Left colon (tissue), 2 donors: ENCODE results near the gene SEC22C. TPM values are rescaled to one million over a fixed set of nuclear protein-coding genes. Genes with fewer than 3 reads are reported as not detected.
"Not testable (repeated sequence)": the region's sequence is repeated elsewhere in the genome, so short reads cannot be mapped to it uniquely, and the experiment has no call there.

Experiments
- ATAC-seq: fragments of 200-7000 bp; cut with Tn5 transposase; one replicate; pipeline ENCODE4 v1.9.1; 2020; ENCODE audit warnings: mild to moderate bottlenecking, moderate library complexity
- DNase-seq, 2 donors: peaks; one replicate each; pipeline ENCODE4 v3.0.0-alpha.2; 2020
- intact Hi-C, 2 donors: fragments of 100-400 bp; cut with DNase I in 1 of 2; cut with micrococcal nuclease in 1 of 2; formaldehyde crosslinking; loops; one replicate each; pipeline versions ENCODE4 v1.11.2 to v1.14.0; 2022; cut with DNase I, micrococcal nuclease
- long read RNA-seq: library from polyadenylated mRNA; unstranded; transcript quantifications from one replicate; pipeline ENCODE4 v2.0.0, GENCODE V29; 2021
- total RNA-seq, 2 donors: library from RNA; stranded (reverse); fragmentation: NEBNext Ultra II Directional; extraction: Animal tissue kit (Norgen Biotek cat#: 25700); gene quantifications; one replicate each; pipeline ENCODE4 v1.2.1, GENCODE V29; 2021
- donor health status: DM: no; HTN: no; CAD: no.
- donor health status: DM: yes; HTN: yes; CAD: no.

Gene SEC22C
- 10 to 100 TPM; 11.4 to 15.2 TPM for total RNA-seq
- long read RNA-seq, transcript SEC22C-202 (7 exons, 1,608 nt), result major isoform, 9 of 19 reads
- long read RNA-seq, partial matches to known transcripts, result 0 of 19 reads
- long read RNA-seq, other reads (novel, unspliced or antisense), result 7 of 19 reads

- peak; percentile 92 for ATAC-seq
- DNase-seq, result peak; percentile 92 to 95
- intact Hi-C loops, result no loop called here
Observed at GRCh38 chr3:42581709-42582473, at the start of gene SEC22C. SEC22C (minus strand) TSS chr3:42581967; CDS start chr3:42569046, 12,921 bp downstream.

DNA sequence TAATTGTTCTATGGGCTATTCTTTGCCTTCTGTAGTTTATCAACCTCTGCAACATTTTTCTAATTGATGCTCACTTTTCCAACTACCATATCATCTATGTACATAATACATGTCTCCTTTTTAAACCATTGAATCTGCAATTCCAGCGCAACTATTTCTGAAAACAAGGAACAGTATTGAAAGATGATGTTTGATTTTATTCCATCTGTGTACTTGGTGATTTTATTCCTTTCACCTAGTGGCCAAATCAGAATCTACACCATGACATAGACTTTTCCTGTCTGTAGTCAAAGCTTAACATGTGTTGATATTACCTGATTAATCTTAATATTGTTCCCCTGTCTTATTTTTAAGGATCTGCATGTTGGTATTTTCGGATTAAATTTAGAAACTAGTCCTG, 31.7 kb upstream of the SEC22C start:
- ATAC-seq (peak; percentile 46), DNase-seq (no peak)
- intact Hi-C loops, result no loop called here

- intact Hi-C loops, result no loop called here
- ATAC-seq (no peak), DNase-seq (no peak)
Observed at GRCh38 chr3:42612928-42613327, 31.2 kb upstream of the SEC22C start.

DNA sequence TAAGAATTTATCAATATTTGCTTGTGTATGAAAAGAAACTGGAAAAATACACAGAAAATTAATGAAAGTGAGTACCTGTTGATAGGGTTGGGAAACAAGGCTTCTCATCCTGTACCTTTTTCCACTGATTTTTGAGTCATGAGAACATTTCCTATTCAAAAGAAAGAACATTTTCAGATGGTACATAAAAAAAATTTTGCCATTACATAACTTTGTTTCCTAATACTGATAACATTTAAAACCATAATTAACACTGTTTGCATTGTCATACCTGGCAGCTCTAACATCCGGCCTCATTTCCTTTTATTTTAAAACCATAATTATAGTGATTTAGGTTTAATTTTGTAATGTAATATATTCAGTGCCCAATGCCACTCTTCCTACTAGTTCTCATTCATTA, 30.4 kb upstream of the SEC22C start:
- intact Hi-C loops, result no loop called here

GRCh38 chr3:42610976-42611375, 29.2 kb upstream of the SEC22C start:
- intact Hi-C loops, result no loop called here
- DNase-seq (no peak), ATAC-seq (no peak)

More for the DNA sequence above, 30.4 kb upstream of the SEC22C start:
- ATAC-seq (no peak), DNase-seq (no peak)

- DNase-seq, result no peak
- intact Hi-C loops, result loop anchor here in 1 of 2 donors (10.0 kb wide), 1 partner anchor 136 kb away; no protein-coding TSS in a partner anchor
- ATAC-seq, result no peak
Observed at GRCh38 chr3:42608581-42608980, 26.8 kb upstream of the SEC22C start.

DNA sequence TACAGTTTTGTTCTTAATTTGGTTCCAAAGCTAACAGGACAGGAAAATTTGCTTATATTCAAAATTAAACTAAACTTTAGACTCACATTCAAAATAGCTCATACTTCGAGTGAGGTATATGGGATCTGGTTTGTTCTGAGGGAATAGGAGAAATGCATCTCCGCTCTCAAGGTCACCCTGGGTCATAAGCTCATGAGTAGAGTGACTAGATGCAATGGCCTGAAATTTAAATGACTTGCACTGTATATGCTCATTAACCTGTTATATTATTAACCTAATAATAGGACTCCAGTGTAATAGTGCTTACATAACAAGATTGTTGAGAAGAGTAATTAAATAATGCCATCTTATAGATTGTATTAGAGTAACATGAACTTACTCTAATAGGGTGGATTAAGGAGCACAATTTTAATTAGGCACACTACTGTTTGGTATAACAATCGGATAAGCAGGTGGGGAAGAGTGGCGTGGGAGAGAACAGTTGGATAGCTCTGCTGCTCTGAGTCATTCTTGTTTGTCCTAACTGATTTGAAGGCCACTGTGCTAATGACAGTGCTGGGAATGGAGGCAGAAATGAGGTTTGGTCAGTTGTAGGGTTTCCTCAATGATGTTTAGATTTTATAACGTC, 23.9 kb upstream of the SEC22C start:
- intact Hi-C loops, result loop anchor here in 1 of 2 donors (10.0 kb wide), 1 partner anchor 139 kb away; no protein-coding TSS in a partner anchor
- ATAC-seq (no peak), DNase-seq (no peak)

DNA sequence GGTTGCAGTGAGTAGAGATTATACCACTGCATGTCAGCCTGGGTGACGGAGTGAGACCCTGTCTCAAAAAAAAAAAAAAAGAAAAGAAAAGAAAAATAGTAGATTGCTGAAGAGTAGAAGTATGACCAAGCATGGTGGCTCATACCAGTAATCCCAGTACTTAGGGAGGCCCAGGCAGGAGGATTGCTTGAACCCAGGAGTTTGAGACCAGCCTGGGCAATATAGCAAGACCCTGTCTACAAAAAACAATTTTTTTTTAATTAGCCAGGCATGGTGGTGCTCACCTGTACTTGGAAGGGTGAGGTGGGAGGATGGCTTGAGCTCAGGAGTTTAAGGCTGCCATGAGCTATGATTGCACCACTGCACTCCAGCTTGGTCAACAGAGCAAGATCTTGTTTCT, 21.2 kb upstream of the SEC22C start:
- intact Hi-C loops, result loop anchor here in 1 of 2 donors (10.0 kb wide), 1 partner anchor 142 kb away; no protein-coding TSS in a partner anchor
- ATAC-seq (no peak), DNase-seq (no peak)

GRCh38 chr3:42601896-42602581, 20.3 kb upstream of the SEC22C start:
- intact Hi-C loops, result loop anchor here in 1 of 2 donors (10.0 kb wide), 1 partner anchor 143 kb away; no protein-coding TSS in a partner anchor
- DNase-seq (no peak), ATAC-seq (no peak)

DNA sequence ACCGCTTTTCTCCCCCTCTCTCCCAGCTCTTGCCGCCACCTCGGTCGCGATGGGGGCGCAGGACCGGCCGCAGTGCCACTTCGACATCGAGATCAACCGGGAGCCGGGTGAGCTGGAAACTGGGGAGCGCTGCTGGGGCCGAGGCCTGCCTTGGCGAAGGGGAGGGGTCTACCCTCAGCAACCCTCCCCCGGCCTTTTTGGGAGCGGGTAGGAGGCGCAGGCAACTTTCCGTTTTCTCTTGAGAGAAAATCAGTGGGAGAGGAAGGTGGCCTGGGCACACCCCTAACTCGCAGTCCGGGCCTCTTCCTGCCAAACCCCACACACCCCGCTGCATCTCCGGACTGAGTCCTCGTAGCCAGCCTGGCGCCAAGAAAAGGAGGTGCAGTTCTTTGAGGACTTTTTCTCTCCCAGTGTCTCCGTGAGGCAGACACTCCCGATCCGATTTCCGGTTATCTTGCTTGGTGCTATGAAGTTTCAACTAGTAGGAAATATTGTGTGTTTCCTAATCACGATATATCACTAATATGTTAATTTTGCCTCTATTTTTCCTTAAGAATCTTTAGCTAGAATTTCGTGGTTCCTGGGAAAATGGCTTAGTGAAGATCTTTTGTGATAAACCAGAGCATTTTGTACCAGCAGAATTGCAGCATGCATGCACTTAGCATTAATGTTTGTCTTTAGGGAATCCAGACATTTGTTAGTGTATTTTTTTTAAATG, 19.4 kb upstream of the SEC22C start:
- DNase-seq (peak; percentile 63 to 69), ATAC-seq (peak; percentile 54)
- intact Hi-C loops, result loop anchor here in 1 of 2 donors (10.0 kb wide), 1 partner anchor 144 kb away; no protein-coding TSS in a partner anchor

GRCh38 chr3:42600111-42600957, 18.6 kb upstream of the SEC22C start, which contains the start of gene NKTR:
NKTR (plus strand) TSS chr3:42600686; CDS start chr3:42601007, 321 bp downstream.
- ATAC-seq, result peak; percentile 90
- DNase-seq, result peak; percentile 99
- intact Hi-C loops, result loop anchor here in 1 of 2 donors (10.0 kb wide), 1 partner anchor 144 kb away; no protein-coding TSS in a partner anchor

GRCh38 chr3:42597098-42597497, 15.3 kb upstream of the SEC22C start:
- DNase-seq, ATAC-seq, intact Hi-C loops: not testable (repeated sequence)

GRCh38 chr3:42595682-42596081, 13.9 kb upstream of the SEC22C start:
- ATAC-seq (no peak), DNase-seq (no peak)
- intact Hi-C loops, result no loop called here

DNA sequence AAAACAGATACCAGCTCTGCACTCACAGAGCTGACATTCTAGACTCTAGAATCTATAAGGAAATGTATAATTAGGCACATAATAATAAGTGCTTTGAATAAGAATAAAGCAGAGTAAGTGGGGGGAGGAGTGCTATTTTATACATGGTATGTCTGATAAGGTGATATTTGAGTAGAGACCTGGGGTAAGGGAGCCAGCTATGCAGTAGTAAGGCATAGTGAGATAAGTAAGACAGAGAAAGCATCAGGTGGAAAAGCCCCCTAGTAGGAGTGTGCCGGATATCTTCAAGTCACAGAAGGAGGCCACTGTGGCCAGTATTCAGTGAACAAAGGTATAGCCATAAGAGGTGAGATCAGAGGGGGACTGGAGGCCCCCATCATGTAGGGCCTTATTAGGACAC, 11.9 kb upstream of the SEC22C start:
- ATAC-seq (no peak), DNase-seq (no peak)
- intact Hi-C loops, result no loop called here

DNA sequence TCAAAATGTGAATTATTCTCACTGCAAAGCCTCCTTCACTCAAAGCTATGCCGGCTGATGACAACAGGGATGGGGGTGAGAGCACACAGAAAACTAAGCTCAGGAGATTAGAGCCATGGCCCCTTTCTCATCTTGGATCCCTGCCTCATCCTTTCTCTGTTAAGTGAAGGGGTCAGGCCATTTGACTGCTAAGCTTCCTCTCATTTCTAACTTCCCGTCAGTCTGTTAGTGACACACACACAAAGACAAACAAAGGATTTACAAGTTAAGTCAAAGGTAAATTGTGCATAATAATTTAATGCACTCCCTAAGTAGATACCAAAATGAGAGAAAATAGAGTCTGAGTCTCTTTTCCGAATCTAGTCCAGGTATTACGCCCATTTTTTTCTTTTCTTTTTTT, 10.0 kb upstream of the SEC22C start:
- ATAC-seq, result no peak
- intact Hi-C loops, result no loop called here
- no peak for DNase-seq

GRCh38 chr3:42590989-42591756, 9.4 kb upstream of the SEC22C start:
- DNase-seq, result peak in 1 of 2 donors; percentile 44
- intact Hi-C loops, result no loop called here
- peak; percentile 20 for ATAC-seq
